Activated CD8-positive, alpha-beta memory T cell treated with anti-CD3 and anti-CD28 coated beads, Interleukin-2, amount 10 ng/mL, durations not matched to agents 7 days and 5 days (primary cell): Measurements from ENCODE around the gene GALNT6. TPM values are rescaled to one million over a fixed set of nuclear protein-coding genes. Genes with fewer than 3 reads are reported as not detected.

Source experiments
- ATAC-seq: fragments of 150-1000 bp; cut with Tn5 transposase; one replicate; pipeline ENCODE4 v1.10.0; 2021; ENCODE audit warnings: moderate library complexity
- CTCF ChIA-PET: fragments of 350-600 bp; sonication (Branson Sonifier 250); formaldehyde crosslinking; loops from one replicate; lab custom pipeline; 2021; ENCODE audit warnings: antibody characterized with exemption; lab: Charles Lee
- DNase-seq: peaks from one replicate; pipeline ENCODE4 v3.0.0-alpha.2; 2020
- H3K27ac Mint-ChIP-seq: one replicate; pipeline ENCODE4 v1.8.0; 2021; ENCODE audit warnings: mild to moderate bottlenecking, mixed read lengths
- H3K27me3 Mint-ChIP-seq: one replicate; pipeline ENCODE4 v1.8.0; 2021; ENCODE audit warnings: mixed read lengths
- H3K36me3 Mint-ChIP-seq: one replicate; pipeline ENCODE4 v1.8.0; 2021; ENCODE audit warnings: mild to moderate bottlenecking, mixed read lengths
- H3K4me1 Mint-ChIP-seq: one replicate; pipeline ENCODE4 v1.8.0; 2021; ENCODE audit warnings: mixed read lengths
- H3K4me3 Mint-ChIP-seq: one replicate; pipeline ENCODE4 v1.8.0; 2021; ENCODE audit warnings: mild to moderate bottlenecking, moderate library complexity, mixed read lengths
- H3K9me3 Mint-ChIP-seq: one replicate; pipeline ENCODE4 v1.8.0; 2022; ENCODE audit warnings: low read depth, mixed read lengths
- total RNA-seq, 2 experiments: library from RNA; stranded (reverse); gene quantifications; one replicate each; pipeline ENCODE4 v1.2.3, GENCODE V29; 2021

GALNT6 gene
- total RNA-seq, 2 experiments from 2014 or later: 43.9 to 47.9 TPM

DNA sequence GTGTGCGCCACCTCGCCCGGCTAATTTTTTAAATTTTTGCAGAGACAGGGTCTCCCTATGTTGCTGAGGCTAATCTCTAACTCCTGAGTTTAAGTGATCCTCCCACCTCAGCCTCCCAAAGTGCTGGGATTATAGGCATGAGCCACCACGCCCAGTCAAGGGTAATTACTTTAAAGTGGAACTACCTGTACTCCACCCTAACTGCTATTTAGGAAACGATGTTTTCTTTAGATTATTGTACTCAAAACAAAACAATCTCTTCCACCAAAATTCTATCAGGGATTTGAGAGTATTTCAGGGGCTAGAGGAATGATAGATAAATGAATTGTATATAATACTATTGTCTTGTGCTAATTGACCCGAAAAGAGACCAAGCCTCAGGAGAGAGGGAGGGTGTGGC is 57.7 kb downstream of the GALNT6 start:
- Mint-ChIP-seq H3K27me3 (no peaks in the 10 kb centered on the region), H3K9me3 (no peaks in the 10 kb centered on the region), H3K27ac (no peak overlapping the region), H3K4me1 (peaks cover 23% of the 10 kb centered on the region), H3K36me3 (peaks cover 2% of the 10 kb centered on the region), H3K4me3 (no peak overlapping the region)
- DNase-seq: no peak
- CTCF ChIA-PET: interaction anchor here (1.1 to 4.4 kb wide), 3 partner anchors 8 to 31 kb away, joined by 3 to 49 read pairs (median 3); no protein-coding TSS in a partner anchor
- no peak for ATAC-seq

DNA sequence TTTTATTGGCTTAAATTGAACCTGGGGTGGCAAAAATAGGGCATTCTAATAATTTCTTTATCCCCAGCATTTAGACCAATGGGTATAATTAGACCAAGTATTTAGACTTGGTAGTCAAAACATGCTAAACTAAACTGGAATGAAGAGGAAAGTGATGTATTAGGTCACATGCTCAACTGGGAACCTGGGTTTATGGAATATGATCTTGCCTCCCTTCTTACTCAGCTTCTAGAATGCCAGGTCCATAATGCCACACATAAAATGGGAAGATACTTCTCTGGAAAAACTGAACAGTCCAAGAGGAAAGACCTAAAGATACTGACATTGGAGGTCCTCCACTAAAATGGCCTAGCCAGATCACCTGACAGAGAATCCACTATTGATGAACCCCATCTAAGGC is 61.0 kb downstream of the GALNT6 start:
- ATAC-seq (no peak), DNase-seq (no peak)
- Mint-ChIP-seq H3K4me1 (peaks cover 49% of the 10 kb centered on the region), H3K27me3 (no peaks in the 10 kb centered on the region), H3K4me3 (peak overlapping the region; percentile 32), H3K36me3 (peaks cover 6% of the 10 kb centered on the region), H3K9me3 (no peaks in the 10 kb centered on the region), H3K27ac (peak overlapping the region; percentile 72)
- CTCF ChIA-PET: interaction anchor here (0.7 to 4.4 kb wide), 4 partner anchors 10 to 1049 kb away, joined by 3 to 49 read pairs (median 3); no protein-coding TSS in a partner anchor

DNA sequence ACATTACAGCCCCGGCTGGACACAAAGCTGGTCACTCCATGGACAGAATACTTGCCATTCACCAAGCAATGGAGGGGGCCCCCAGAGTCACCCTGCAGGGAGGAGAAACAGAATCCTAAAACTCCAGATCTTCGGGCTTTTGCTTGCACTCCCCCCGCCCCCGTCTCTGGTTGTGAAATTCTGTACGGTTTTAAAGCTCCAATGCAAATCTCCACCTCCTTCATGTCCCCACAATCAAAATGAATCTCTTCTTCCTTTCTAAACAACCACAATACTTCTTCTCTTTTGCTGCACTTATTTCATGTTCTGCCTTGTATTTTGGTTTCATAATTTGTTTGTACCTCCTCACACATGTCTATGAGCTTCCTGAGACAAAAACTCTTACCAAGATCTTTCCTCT is 61.5 kb downstream of the GALNT6 start:
- CTCF ChIA-PET: interaction anchor here (1.0 to 4.4 kb wide), 3 partner anchors 9 to 40 kb away, joined by 3 to 49 read pairs (median 3); no protein-coding TSS in a partner anchor

DNA sequence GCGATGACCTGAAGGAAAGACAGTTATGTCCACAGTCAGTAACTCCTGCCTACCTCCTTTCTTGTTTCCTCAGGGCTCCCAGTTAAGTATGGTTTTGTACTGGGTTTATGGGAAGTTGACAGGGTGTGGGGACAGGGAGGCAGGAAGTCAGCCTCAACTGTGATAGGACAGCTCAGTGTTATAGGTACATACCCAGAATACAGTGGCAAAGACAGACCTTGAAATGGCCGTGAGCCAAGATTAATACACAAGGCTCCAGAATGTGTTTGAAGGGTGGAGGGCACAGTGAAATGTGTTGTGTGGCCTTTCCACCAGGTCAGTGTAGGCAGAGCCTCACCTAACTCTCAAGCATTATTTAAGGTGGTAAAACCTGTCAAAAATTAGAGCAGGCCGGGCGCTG is 62.6 kb downstream of the GALNT6 start:
- no peak for ATAC-seq
- Mint-ChIP-seq H3K9me3 (no peaks in the 10 kb centered on the region), H3K4me1 (peaks cover 58% of the 10 kb centered on the region), H3K27me3 (no peaks in the 10 kb centered on the region), H3K4me3 (no peak overlapping the region), H3K36me3 (peaks cover 7% of the 10 kb centered on the region), H3K27ac (peak overlapping the region; percentile 43)
- DNase-seq: no peak
- CTCF ChIA-PET: interaction anchor here (3.0 kb wide), 1 partner anchor 13 kb away, joined by 22 read pairs; no protein-coding TSS in a partner anchor

More for the DNA sequence above, 61.5 kb downstream of the GALNT6 start:
- Mint-ChIP-seq H3K4me3 (peak overlapping the region; percentile 32), H3K27ac (peak overlapping the region; percentile 72), H3K36me3 (peaks cover 6% of the 10 kb centered on the region), H3K27me3 (no peaks in the 10 kb centered on the region), H3K4me1 (peaks cover 53% of the 10 kb centered on the region), H3K9me3 (no peaks in the 10 kb centered on the region)
- DNase-seq (no peak), ATAC-seq (no peak)

DNA sequence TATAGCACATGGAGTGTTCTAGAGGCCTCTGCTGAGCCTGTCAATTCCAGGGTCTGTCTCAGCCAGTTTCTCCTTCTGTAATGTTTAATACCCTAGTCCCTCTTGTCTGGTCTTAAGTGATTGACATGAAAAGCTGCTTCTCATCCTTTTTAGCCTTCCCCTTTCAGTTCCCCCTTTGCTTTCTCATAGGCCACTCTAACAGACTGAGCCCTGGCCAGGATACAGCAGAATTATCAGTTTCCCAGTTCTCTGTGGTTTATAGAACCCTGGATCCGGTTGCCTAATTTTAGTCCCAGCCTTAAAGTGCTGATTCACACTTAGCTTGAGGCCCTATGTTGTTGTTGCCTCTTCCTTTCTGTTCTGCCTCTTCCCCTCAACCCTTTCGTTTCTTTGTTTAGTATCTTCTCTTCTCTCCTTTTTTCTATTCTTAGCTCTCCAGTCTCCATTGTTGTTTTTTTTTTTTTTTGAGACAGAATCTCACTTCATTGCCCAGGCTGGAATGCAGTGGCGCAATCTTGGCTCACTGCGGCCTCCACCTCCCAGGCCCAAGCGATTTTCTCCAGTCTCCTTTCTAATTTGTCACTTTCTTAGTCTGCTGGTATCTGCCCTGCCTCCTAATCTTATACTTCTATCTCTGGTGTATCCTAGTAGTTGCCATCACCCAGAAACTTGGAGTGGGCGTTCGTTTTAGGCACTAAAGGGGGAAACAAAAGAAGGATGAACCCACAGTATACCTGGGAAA is 64.3 kb downstream of the GALNT6 start:
- Mint-ChIP-seq H3K36me3 (peaks cover 23% of the 10 kb centered on the region), H3K27ac (peak overlapping the region; percentile 96), H3K9me3 (no peaks in the 10 kb centered on the region), H3K4me3 (peak overlapping the region; percentile 29), H3K27me3 (no peaks in the 10 kb centered on the region), H3K4me1 (peaks cover 65% of the 10 kb centered on the region)
- ATAC-seq (peak; percentile 8), DNase-seq (no peak)
- CTCF ChIA-PET: interaction anchor here (0.6 to 3.0 kb wide), 7 partner anchors 9 to 108 kb away, joined by 3 to 22 read pairs (median 3); partner anchors contain the start of gene POU6F1

DNA sequence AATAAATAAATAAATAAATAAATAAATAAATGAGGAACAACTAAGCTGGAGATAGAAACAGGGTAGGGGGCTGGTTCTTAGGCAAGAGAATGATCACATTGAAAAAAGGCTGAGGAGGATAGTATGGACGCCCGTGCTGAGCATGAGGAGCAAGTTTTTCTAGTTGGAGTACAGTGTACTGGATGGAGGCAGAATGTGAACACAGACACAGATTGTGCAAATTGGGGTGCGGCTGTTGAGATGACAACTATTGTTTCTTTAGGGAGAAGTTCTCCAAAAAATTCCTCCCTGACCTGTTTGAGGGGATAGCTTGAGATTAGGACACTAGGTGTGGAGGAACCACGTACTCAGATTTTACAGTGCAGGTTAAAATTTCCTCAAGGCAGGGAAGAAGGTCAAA is 66.3 kb downstream of the GALNT6 start:
- CTCF ChIA-PET: interaction anchor here (1.2 to 1.7 kb wide), 2 partner anchors 17 to 72 kb away, joined by 3 to 12 read pairs; no protein-coding TSS in a partner anchor
- ATAC-seq: no peak

DNA sequence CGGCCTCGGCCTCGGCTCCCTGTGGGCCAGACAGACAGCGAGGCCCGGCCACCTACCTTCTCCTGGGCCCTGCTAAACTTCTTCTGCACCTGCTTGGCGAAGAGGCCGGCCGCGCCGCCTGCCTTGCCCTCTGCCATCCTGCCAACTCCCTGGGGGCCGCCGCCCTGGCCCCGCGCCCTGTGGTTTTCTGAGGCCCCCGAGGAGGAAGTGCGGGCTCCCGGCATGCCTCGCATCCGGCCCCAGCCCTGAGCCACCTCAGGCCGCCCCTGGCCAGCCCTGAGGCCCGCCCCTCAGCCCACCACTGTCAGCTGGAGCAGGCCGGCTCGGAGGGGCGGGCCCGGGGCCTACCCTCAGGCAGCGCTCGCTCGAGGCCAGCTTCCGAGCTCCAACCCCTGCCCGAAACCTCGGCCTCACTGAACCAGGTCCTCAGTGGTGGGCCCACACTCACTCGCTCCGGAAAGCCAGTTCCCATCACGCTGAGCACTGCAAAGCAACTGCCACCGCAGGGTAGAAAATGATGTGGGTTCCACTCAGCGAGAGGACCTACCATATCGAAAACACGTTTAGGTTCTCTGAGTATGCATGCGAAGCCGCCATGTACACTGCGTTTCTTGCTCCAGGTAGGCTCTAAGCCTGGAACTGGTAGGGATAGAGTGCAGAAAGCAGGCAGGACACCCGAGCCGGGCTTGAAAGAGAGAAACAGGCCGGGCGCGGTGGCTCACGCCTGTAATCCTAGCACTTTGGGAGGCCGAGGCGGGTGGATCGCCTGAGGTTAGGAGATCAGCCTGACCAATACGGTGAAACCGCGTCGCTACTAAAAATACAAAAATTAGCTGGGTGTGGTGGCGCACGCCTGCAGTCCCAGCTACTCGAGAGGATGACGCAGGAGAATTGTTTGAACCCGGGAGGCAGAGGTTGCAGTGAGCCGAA is 67.0 kb downstream of the GALNT6 start, which contains the start of gene BIN2:
Gene BIN2, minus strand, starts transcription at position 209 of the 930 bp plus-strand sequence. Its CDS starts 72 bp downstream, at position 137.
- Mint-ChIP-seq H3K9me3 (no peaks in the 10 kb centered on the region), H3K36me3 (peaks cover 35% of the 10 kb centered on the region), H3K4me1 (peaks cover 75% of the 10 kb centered on the region), H3K4me3 (peak within 1 kb of the TSS; percentile 95), H3K27me3 (no peaks in the 10 kb centered on the region), H3K27ac (peak within 1 kb of the TSS; percentile 99)
- ATAC-seq (peak; percentile 80), DNase-seq (peak; percentile 92)
- CTCF ChIA-PET: interaction anchor here (1.1 to 1.7 kb wide), 4 partner anchors 10 to 72 kb away, joined by 3 to 12 read pairs (median 4); partner anchors contain the start of gene SMAGP

More for the DNA sequence above, 66.3 kb downstream of the GALNT6 start:
- H3K9me3 Mint-ChIP-seq: no peaks in the 10 kb centered on the region
- no peak for DNase-seq
- peak overlapping the region; percentile 79 for H3K27ac Mint-ChIP-seq
- peaks cover 75% of the 10 kb centered on the region for H3K4me1 Mint-ChIP-seq
- H3K27me3 Mint-ChIP-seq: no peaks in the 10 kb centered on the region
- peak overlapping the region; percentile 21 for H3K4me3 Mint-ChIP-seq
- H3K36me3 Mint-ChIP-seq: peaks cover 37% of the 10 kb centered on the region

DNA sequence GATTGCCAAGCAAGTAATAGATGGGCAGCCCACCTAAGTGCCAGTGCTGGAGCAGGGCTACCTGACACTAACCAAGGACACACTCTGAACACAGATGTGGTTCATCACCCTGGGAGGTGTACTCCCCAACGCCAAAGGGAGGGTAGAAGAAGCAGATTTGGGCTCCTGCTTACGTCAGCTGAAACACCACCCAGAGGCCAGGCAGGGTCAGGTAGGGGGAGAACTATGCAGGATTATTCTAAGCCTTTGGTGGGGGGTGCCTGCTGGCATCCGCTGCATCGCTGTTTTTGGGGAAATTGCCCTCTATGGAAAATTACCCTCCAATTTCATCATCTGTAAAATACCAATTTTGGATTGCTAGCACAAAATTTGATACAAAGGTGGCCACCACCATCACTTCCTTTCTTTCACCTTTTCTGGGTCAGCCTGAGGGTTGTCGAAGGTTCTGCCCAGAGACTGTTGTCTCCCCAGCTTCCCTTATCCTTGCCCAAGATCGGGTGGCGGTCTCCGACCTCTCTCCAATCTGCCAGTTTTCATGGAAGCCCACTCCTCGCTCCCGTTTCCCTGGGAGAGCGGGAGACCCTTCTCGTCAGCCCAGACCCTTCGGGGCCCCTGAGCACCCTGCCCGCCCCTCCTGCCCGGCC is 67.8 kb downstream of the GALNT6 start:
- ATAC-seq (peak; percentile 45), DNase-seq (peak; percentile 80)
- H3K4me3 Mint-ChIP-seq: peak overlapping the region; percentile 95
- H3K9me3 Mint-ChIP-seq: no peaks in the 10 kb centered on the region
- no peaks in the 10 kb centered on the region for H3K27me3 Mint-ChIP-seq
- peaks cover 40% of the 10 kb centered on the region for H3K36me3 Mint-ChIP-seq
- peaks cover 76% of the 10 kb centered on the region for H3K4me1 Mint-ChIP-seq
- H3K27ac Mint-ChIP-seq: peak overlapping the region; percentile 99
- CTCF ChIA-PET: interaction anchor here (1.1 to 5.9 kb wide), 4 partner anchors 9 to 53 kb away, joined by 3 to 44 read pairs (median 8); partner anchors contain the start of gene SMAGP

DNA sequence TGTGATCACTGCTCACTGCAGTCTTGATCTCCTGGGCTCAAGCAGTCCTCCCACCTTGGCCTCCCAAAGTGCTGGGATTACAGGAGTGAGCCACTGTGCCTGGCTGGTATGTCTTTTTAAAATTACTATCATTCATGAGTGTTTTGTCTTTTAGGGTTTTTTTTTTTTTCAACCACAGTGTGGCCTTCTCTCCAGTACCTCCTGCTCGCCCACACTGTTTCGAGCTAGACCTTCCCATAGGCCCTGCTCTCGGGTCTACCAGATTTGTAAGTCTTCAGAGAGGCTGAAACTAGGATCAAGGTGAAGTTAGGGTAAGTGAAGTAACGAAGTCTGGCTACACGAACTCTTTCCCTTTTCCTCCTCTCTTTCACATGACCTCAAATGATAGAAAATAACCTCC is 68.8 kb downstream of the GALNT6 start:
- CTCF ChIA-PET: interaction anchor here (1.6 to 5.9 kb wide), 2 partner anchors 20 to 52 kb away, joined by 5 to 44 read pairs; partner anchors contain the start of gene SMAGP
- peaks cover 47% of the 10 kb centered on the region for H3K36me3 Mint-ChIP-seq
- peaks cover 75% of the 10 kb centered on the region for H3K4me1 Mint-ChIP-seq
- no peaks in the 10 kb centered on the region for H3K27me3 Mint-ChIP-seq
- peak overlapping the region; percentile 95 for H3K4me3 Mint-ChIP-seq
- no peaks in the 10 kb centered on the region for H3K9me3 Mint-ChIP-seq
- DNase-seq (peak; percentile 51), ATAC-seq (no peak)
- H3K27ac Mint-ChIP-seq: peak overlapping the region; percentile 99

DNA sequence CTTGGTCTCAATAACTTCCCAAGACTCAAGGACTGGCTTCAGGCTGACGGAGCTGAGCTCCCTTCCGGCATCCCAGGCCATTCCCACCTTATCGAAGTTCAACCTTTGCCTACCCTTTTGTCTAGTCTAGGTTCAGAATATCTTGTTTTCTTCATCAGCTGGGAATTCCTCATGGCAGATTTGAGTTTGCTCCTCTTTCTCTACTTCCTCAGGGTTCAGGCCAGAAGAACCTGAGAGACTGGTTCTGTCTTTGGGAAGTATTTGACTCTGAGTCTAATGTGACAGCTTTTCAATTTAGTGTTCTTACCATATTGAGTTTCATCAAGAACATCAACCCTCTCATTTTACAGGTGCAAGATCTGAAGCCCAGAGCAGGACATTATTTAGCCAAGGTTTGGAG is 69.3 kb downstream of the GALNT6 start:
- H3K36me3 Mint-ChIP-seq: peaks cover 49% of the 10 kb centered on the region
- H3K4me1 Mint-ChIP-seq: peaks cover 73% of the 10 kb centered on the region
- no peaks in the 10 kb centered on the region for H3K9me3 Mint-ChIP-seq
- DNase-seq (no peak), ATAC-seq (no peak)
- CTCF ChIA-PET: interaction anchor here (0.9 to 5.9 kb wide), 2 partner anchors 20 to 53 kb away, joined by 4 to 44 read pairs; no protein-coding TSS in a partner anchor
- no peaks in the 10 kb centered on the region for H3K27me3 Mint-ChIP-seq
- peak overlapping the region; percentile 91 for H3K27ac Mint-ChIP-seq
- peak overlapping the region; percentile 95 for H3K4me3 Mint-ChIP-seq

DNA sequence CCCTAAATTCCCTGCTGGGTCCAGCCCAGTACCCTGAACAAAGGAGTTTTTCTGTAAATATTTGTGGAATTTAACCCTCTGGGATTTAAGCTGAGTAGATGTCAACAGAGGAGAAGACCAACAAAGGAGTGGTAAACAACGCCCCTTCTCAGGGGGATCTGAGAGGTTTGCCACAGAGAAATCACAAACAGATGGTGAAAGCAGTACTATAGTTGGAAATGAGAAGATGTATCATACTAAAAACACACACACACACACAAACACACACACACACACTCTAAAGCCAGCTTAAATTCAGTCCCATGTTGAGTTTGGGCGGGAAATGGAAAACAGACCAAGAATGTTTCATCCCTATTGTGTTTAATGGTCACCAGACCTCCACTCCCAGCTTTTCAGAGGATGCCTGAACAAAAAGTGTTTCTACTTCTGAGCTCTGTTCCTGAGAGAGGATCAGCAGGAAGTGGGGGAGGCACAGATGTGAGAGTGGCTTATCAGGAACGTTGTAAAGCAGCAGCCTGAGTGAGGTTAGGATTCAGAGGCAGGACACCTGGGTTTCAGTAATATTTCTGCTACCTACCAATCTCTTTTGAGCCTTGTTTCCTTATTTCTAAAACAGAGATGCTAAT is 70.4 kb downstream of the GALNT6 start:
- H3K4me1 Mint-ChIP-seq: peaks cover 67% of the 10 kb centered on the region
- ATAC-seq: no peak
- CTCF ChIA-PET: interaction anchor here (1.0 to 5.9 kb wide), 5 partner anchors 9 to 52 kb away, joined by 3 to 44 read pairs (median 3); no protein-coding TSS in a partner anchor
- no peaks in the 10 kb centered on the region for H3K27me3 Mint-ChIP-seq
- H3K9me3 Mint-ChIP-seq: no peaks in the 10 kb centered on the region
- peaks cover 52% of the 10 kb centered on the region for H3K36me3 Mint-ChIP-seq
- peak overlapping the region; percentile 95 for H3K4me3 Mint-ChIP-seq
- no peak for DNase-seq
- H3K27ac Mint-ChIP-seq: peak overlapping the region; percentile 91

DNA sequence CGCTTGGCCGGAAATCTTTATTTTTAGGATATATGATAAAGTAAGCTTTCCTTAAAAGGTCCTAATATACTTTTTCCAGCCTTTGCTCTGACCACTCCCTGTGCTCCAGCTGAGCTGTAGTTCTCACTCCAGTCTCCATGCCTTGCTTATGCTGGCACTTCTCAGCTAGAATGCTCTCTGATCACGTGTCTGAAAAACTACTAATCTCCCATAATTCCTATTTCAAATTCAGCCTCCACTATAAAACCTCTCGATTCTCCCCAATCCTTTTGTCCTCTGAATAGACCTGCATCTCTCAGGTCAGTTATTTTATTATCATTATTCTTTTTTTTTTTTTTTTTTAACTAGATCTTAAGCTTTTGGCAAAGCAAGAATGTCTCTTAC is 70.9 kb downstream of the GALNT6 start:
- H3K4me1 Mint-ChIP-seq: peaks cover 69% of the 10 kb centered on the region
- H3K9me3 Mint-ChIP-seq: no peaks in the 10 kb centered on the region
- H3K4me3 Mint-ChIP-seq: peak overlapping the region; percentile 18
- H3K36me3 Mint-ChIP-seq: peaks cover 56% of the 10 kb centered on the region
- CTCF ChIA-PET: interaction anchor here (1.0 to 5.9 kb wide), 6 partner anchors 10 to 51 kb away, joined by 3 to 44 read pairs (median 3); no protein-coding TSS in a partner anchor
- DNase-seq: no peak
- no peak for ATAC-seq
- H3K27ac Mint-ChIP-seq: peak overlapping the region; percentile 91
- H3K27me3 Mint-ChIP-seq: no peaks in the 10 kb centered on the region
